OCI-LY7 (cell line): ENCODE data around the gene EAF2. TPM values are rescaled to one million over a fixed set of nuclear protein-coding genes. Genes with fewer than 3 reads are reported as not detected.

ENCODE experiments used
- BruUV-seq: library from RNA; stranded (reverse); fragments of 400-500 nt; replicated peaks from 2 replicates; lab custom pipeline; 2021; lab: Mats Ljungman, UMichigan
- CTCF ChIA-PET: fragments of 300-600 bp; sonication (Branson Sonifier 250); formaldehyde crosslinking; loops from one replicate; lab custom pipeline; 2022; ENCODE audit warnings: antibody characterized with exemption; ENCODE audit not compliant: unreplicated experiment; lab: Charles Lee
- POLR2A ChIA-PET: fragments of 300-600 bp; sonication (Branson Sonifier 250); formaldehyde crosslinking; loops from one replicate; lab custom pipeline; 2022; ENCODE audit warnings: antibody characterized with exemption; lab: Charles Lee
- DNase-seq: peaks from one replicate; pipeline ENCODE4 v3.0.0-alpha.2; 2015; ENCODE audit warnings: low spot score
- H2AFZ ChIP-seq: fragments of 200-600 bp; sonication (generic), shearing (Covaris generic); 2 replicates; pipeline ENCODE4 v1.6.1; 2014; ENCODE audit warnings: mild to moderate bottlenecking, antibody characterized with exemption, low read length, moderate library complexity
- H3K27ac ChIP-seq: fragments of 200-600 bp; sonication (generic); 2 replicates; pipeline ENCODE4 v1.5.1; 2014; ENCODE audit warnings: mixed run types, low read depth, mild to moderate bottlenecking, moderate library complexity, low read length, inconsistent platforms; ENCODE audit not compliant: poor library complexity, severe bottlenecking
- H3K36me3 ChIP-seq: fragments of 200-600 bp; sonication (generic); 2 replicates; pipeline ENCODE4 v1.6.1; 2014; ENCODE audit warnings: mild to moderate bottlenecking, antibody characterized with exemption, low read length, moderate library complexity, mixed read lengths; ENCODE audit not compliant: insufficient read depth
- H3K4me1 ChIP-seq: fragments of 200-600 bp; sonication (generic); 2 replicates; pipeline ENCODE4 v1.5.1; 2014; ENCODE audit warnings: mild to moderate bottlenecking, low read length; ENCODE audit not compliant: insufficient read depth, poor library complexity, severe bottlenecking
- H3K4me2 ChIP-seq: fragments of 200-600 bp; sonication (generic); 2 replicates; pipeline ENCODE4 v1.6.1; 2014; ENCODE audit warnings: mild to moderate bottlenecking, low read length
- H3K4me3 ChIP-seq: fragments of 200-600 bp; sonication (generic); 2 replicates; pipeline ENCODE4 v1.5.1; 2014; ENCODE audit warnings: mild to moderate bottlenecking, low read depth, low read length; ENCODE audit not compliant: poor library complexity, severe bottlenecking
- H3K79me2 ChIP-seq: fragments of 200-600 bp; sonication (generic); 2 replicates; pipeline ENCODE4 v1.6.1; 2016; ENCODE audit warnings: low read depth, mild to moderate bottlenecking, low read length, moderate library complexity, mixed read lengths; ENCODE audit not compliant: insufficient read depth
- H3K9me2 ChIP-seq: fragments of 200-600 bp; sonication (generic); 2 replicates; pipeline ENCODE4 v1.6.1; 2016; ENCODE audit warnings: mild to moderate bottlenecking, low read length, mixed read lengths; ENCODE audit not compliant: insufficient read depth
- H3K9me3 ChIP-seq: fragments of 200-600 bp; sonication (generic); 2 replicates; pipeline ENCODE4 v1.6.1; 2014; ENCODE audit warnings: mild to moderate bottlenecking, mixed run types, low read length, mixed read lengths
- H4K20me1 ChIP-seq: fragments of 200-600 bp; sonication (generic); 2 replicates; pipeline ENCODE4 v1.6.1; 2014; ENCODE audit warnings: mild to moderate bottlenecking, antibody characterized with exemption, low read length, moderate library complexity, mixed read lengths; ENCODE audit not compliant: insufficient read depth
- CTCF ChIP-seq: fragments of 200-600 bp; sonication (generic); conservative IDR thresholded peaks from 2 replicates; pipeline ENCODE4 v1.5.1; 2014; ENCODE audit warnings: mild to moderate bottlenecking, antibody characterized with exemption, low read length, moderate library complexity, mixed read lengths
- EZH2phosphoT487 ChIP-seq: fragments of 200-600 bp; sonication (generic); IDR thresholded peaks from 2 replicates; pipeline ENCODE4 v1.6.1; 2018; ENCODE audit warnings: low read depth, borderline replicate concordance, mild to moderate bottlenecking, mixed run types, antibody characterized with exemption, low read length, moderate library complexity, mixed read lengths
- intact Hi-C: fragments of 100-400 bp; cut with micrococcal nuclease; formaldehyde crosslinking; loops from one replicate; pipeline ENCODE4 v1.10.0; 2022; ENCODE audit not compliant: unreplicated experiment
- total RNA-seq, 2 experiments: library from RNA; depleted of rRNA in 1 of 2; stranded (reverse); fragments of >200 nt in 1 of 2; shearing (Covaris generic) in 1 of 2; gene quantifications; 2 replicates each; pipeline ENCODE4 v1.2.3, GENCODE V29; 2014 to 2022

EAF2 gene
- total RNA-seq, 2 experiments from 2014 or later = 78.1 to 132 TPM

- H3K79me2 ChIP-seq = peaks cover 97% of the 10 kb centered on the region
- H3K9me2 ChIP-seq = no peaks in the 10 kb centered on the region
- H2AFZ ChIP-seq = no peak overlapping the region
- H3K4me3 ChIP-seq = no peak overlapping the region
- TF ChIP-seq EZH2phosphoT487 = no peak
- TF ChIP-seq CTCF = no peak
- peaks cover 31% of the 10 kb centered on the region for H3K9me3 ChIP-seq
- intact Hi-C loops = no loop called here
- H3K36me3 ChIP-seq = peaks cover 94% of the 10 kb centered on the region
- H3K4me2 ChIP-seq = no peak overlapping the region
- CTCF ChIA-PET = interaction anchor here (1.8 kb wide), 1 partner anchor 11 kb away, joined by 4 read pairs; no protein-coding TSS in a partner anchor
- H3K4me1 ChIP-seq = peaks cover 15% of the 10 kb centered on the region
- no peak overlapping the region for H3K27ac ChIP-seq
- BruUV-seq = no TSS peak
- no peak for DNase-seq
- H4K20me1 ChIP-seq = no peaks in the 10 kb centered on the region
- POLR2A ChIA-PET = interaction anchor here (0.5 to 2.0 kb wide), 4 partner anchors 9 to 71 kb away, joined by 3 to 24 read pairs (median 9); no protein-coding TSS in a partner anchor
These were observed 15.8 kb upstream of the EAF2 start for GRCh38 chr3:121819236-121819635.

GRCh38 chr3:121821421-121822199, 13.4 kb upstream of the EAF2 start:
- peaks cover 95% of the 10 kb centered on the region for H3K79me2 ChIP-seq
- no peak overlapping the region for H2AFZ ChIP-seq
- H4K20me1 ChIP-seq = no peaks in the 10 kb centered on the region
- H3K27ac ChIP-seq = no peak overlapping the region
- peaks cover 30% of the 10 kb centered on the region for H3K9me3 ChIP-seq
- intact Hi-C loops = no loop called here
- CTCF ChIA-PET = no interaction called here
- BruUV-seq = no TSS peak
- peaks cover 15% of the 10 kb centered on the region for H3K4me1 ChIP-seq
- TF ChIP-seq CTCF (no peak), EZH2phosphoT487 (no peak)
- no peak for DNase-seq
- H3K36me3 ChIP-seq = peaks cover 97% of the 10 kb centered on the region
- H3K9me2 ChIP-seq = no peaks in the 10 kb centered on the region
- no peak overlapping the region for H3K4me2 ChIP-seq
- H3K4me3 ChIP-seq = no peak overlapping the region
- POLR2A ChIA-PET = interaction anchor here (0.6 to 2.8 kb wide), 7 partner anchors 8 to 29 kb away, joined by 3 to 14 read pairs (median 7); no protein-coding TSS in a partner anchor

GRCh38 chr3:121822973-121823372, 12.0 kb upstream of the EAF2 start:
- TF ChIP-seq CTCF = no peak
- TF ChIP-seq EZH2phosphoT487 = no peak
- Histone ChIP-seq H3K79me2 (peaks cover 92% of the 10 kb centered on the region), H3K36me3 (peaks cover 97% of the 10 kb centered on the region), H4K20me1 (no peaks in the 10 kb centered on the region), H3K9me3 (peaks cover 34% of the 10 kb centered on the region), H2AFZ (no peak overlapping the region), H3K4me3 (no peak overlapping the region), H3K4me1 (peaks cover 10% of the 10 kb centered on the region), H3K27ac (no peak overlapping the region), H3K9me2 (no peaks in the 10 kb centered on the region), H3K4me2 (no peak overlapping the region)
- intact Hi-C loops = no loop called here
- POLR2A ChIA-PET = interaction anchor here (1.0 to 1.4 kb wide), 2 partner anchors 8 to 14 kb away, joined by 3 to 5 read pairs; no protein-coding TSS in a partner anchor
- CTCF ChIA-PET = no interaction called here
- no peak for DNase-seq
- BruUV-seq = no TSS peak
